K562 (cell line): ENCODE data around the gene SLC44A5. TPM values are rescaled to one million over a fixed set of nuclear protein-coding genes. Genes with fewer than 3 reads are reported as not detected.
"Not testable (repeated sequence)": the region's sequence is repeated elsewhere in the genome, so short reads cannot be mapped to it uniquely, and the experiment has no call there.

Source experiments
- ATAC-seq: fragments of 200-7000 bp; cut with Tn5 transposase; 3 replicates; pipeline ENCODE4 v1.9.1; 2020; ENCODE audit warnings: moderate library complexity
- BruUV-seq: library from RNA; stranded (reverse); fragments of 400-500 nt; replicated peaks from 2 replicates; lab custom pipeline; 2021; lab: Mats Ljungman, UMichigan
- CTCF ChIA-PET: fragments of 300-600 bp; formaldehyde crosslinking; extraction: SDS; loops from one replicate; lab custom pipeline; 2021; ENCODE audit warnings: low intra/inter-chr PET ratio; lab: Yijun Ruan, JAX
- POLR2A ChIA-PET: fragments of 300-600, 350-650 bp; sonication (Branson Sonifier 250); formaldehyde crosslinking; extraction: SDS; loops from one replicate; lab custom pipeline; 2021; ENCODE audit warnings: antibody characterized with exemption, inconsistent platforms; lab: Yijun Ruan, JAX
- DNase-seq, 4 experiments: peaks; one replicate each; pipeline versions ENCODE4 v3.0.0 to v3.0.0-alpha.2; 2011 to 2018; ENCODE audit warnings: low spot score in 3 of 4, mixed read lengths in 3 of 4; ENCODE audit errors: extremely low read depth in 1 of 4
- FAIRE-seq: peaks from 2 replicates; lab custom pipeline; 2011; peaks lifted over from hg19 to GRCh38; lab: Jason Lieb, UNC
- H2AFZ ChIP-seq: 2 replicates; pipeline ENCODE4 v1.6.0; 2011; ENCODE audit warnings: low read depth, low read length, control low read depth, inconsistent platforms
- H3K27ac ChIP-seq: fragments of 200-600 bp; 3 replicates; pipeline ENCODE4 v1.8.0; 2011; ENCODE audit warnings: low read depth, mild to moderate bottlenecking, control low read depth, inconsistent platforms, low read length, moderate library complexity, mixed read lengths; ENCODE audit errors: extremely low read depth
- H3K27me3 ChIP-seq, 2 experiments: fragments of 300-600 bp in 1 of 2; 2 replicates in 1 of 2; 3 replicates in 1 of 2; pipeline versions ENCODE4 v1.6.0 to v1.8.0; 2011; ENCODE audit warnings: inconsistent platforms in 2 of 2, low read length in 2 of 2, mild to moderate bottlenecking in 1 of 2, mixed read lengths in 1 of 2, moderate library complexity in 1 of 2; ENCODE audit not compliant: control insufficient read depth in 2 of 2, insufficient read depth in 2 of 2
- H3K36me3 ChIP-seq: fragments of 300-600 bp; 3 replicates; pipeline ENCODE4 v1.8.0; 2011; ENCODE audit warnings: mild to moderate bottlenecking, low read length, inconsistent platforms; ENCODE audit not compliant: control insufficient read depth, insufficient read depth
- H3K4me1 ChIP-seq, 2 experiments: fragments of 200-600 bp in 1 of 2; replicated peaks in 1 of 2; 2 replicates in 1 of 2; 3 replicates in 1 of 2; pipeline versions ENCODE4 v1.5.1 to v1.8.0; 2011; ENCODE audit warnings: inconsistent platforms in 2 of 2, low read length in 2 of 2, mild to moderate bottlenecking in 1 of 2, mixed read lengths in 1 of 2, moderate library complexity in 1 of 2; ENCODE audit not compliant: control insufficient read depth in 2 of 2, insufficient read depth in 2 of 2
- H3K4me2 ChIP-seq: 2 replicates; pipeline ENCODE4 v1.6.1; 2011; ENCODE audit warnings: low read length, control low read depth, inconsistent platforms, mixed read lengths; ENCODE audit not compliant: insufficient read depth
- H3K4me3 ChIP-seq: fragments of 200-600 bp; sonication (generic), shearing (Covaris generic); 2 replicates; pipeline ENCODE4 v1.5.1; 2016; ENCODE audit warnings: control low read depth, inconsistent platforms
- H3K79me2 ChIP-seq: fragments of 200-600 bp; 3 replicates; pipeline ENCODE4 v1.8.0; 2011; ENCODE audit warnings: low read length, inconsistent platforms; ENCODE audit not compliant: control insufficient read depth, insufficient read depth
- H3K9ac ChIP-seq, 2 experiments: 2 replicates each; pipeline versions ENCODE4 v1.6.0 to v1.6.1; 2011; ENCODE audit warnings: low read depth in 2 of 2, low read length in 2 of 2, control low read depth in 1 of 2, inconsistent platforms in 1 of 2, mild to moderate bottlenecking in 1 of 2, mixed read lengths in 1 of 2; ENCODE audit not compliant: insufficient read depth in 1 of 2
- H3K9me1 ChIP-seq: one replicate; pipeline ENCODE4 v1.6.0; 2011; ENCODE audit warnings: inconsistent platforms, mild to moderate bottlenecking, low read length, moderate library complexity; ENCODE audit not compliant: control insufficient read depth, insufficient read depth
- H3K9me3 ChIP-seq: replicated peaks from 2 replicates; pipeline ENCODE4 v1.5.1; 2011; ENCODE audit warnings: low read depth, low read length, inconsistent platforms; ENCODE audit not compliant: control insufficient read depth, insufficient read depth
- H4K20me1 ChIP-seq: replicated peaks from 2 replicates; pipeline ENCODE4 v1.6.1; 2011; ENCODE audit warnings: low read length, inconsistent platforms, mixed read lengths; ENCODE audit not compliant: control insufficient read depth, insufficient read depth
- FOXJ2 ChIP-seq: fragments of 200-800 bp; sonication (Bioruptor generic); IDR thresholded peaks from 2 replicates; pipeline ENCODE4 v1.6.1; 2016; ENCODE audit warnings: missing genetic modification characterization, missing compliant biosample characterization
- FOXK2 ChIP-seq, 2 experiments: fragments of 450-650 bp; IDR thresholded peaks in 1 of 2; conservative IDR thresholded peaks in 1 of 2; 2 replicates each; pipeline ENCODE4 v1.6.1; 2016; ENCODE audit warnings: low read depth in 2 of 2, mild to moderate bottlenecking in 1 of 2
- PBX2 ChIP-seq, 2 experiments: IDR thresholded peaks in 1 of 2; conservative IDR thresholded peaks in 1 of 2; 2 replicates each; pipeline ENCODE4 v1.6.1; 2016; ENCODE audit warnings: low read depth in 2 of 2, mild to moderate bottlenecking in 1 of 2, missing compliant biosample characterization in 1 of 2, missing genetic modification characterization in 1 of 2, moderate library complexity in 1 of 2
- PKNOX1 ChIP-seq: fragments of 450-650 bp; IDR thresholded peaks from 2 replicates; pipeline ENCODE4 v1.6.1; 2016
- TAF7 ChIP-seq: fragments of 450-650 bp; IDR thresholded peaks from 2 replicates; pipeline ENCODE4 v1.6.1; 2016; ENCODE audit warnings: missing genetic modification characterization, missing compliant biosample characterization
- YY1 ChIP-seq, 3 experiments: IDR thresholded peaks; 2 replicates each; pipeline ENCODE4 v1.6.1; 2011; ENCODE audit warnings: low read length in 2 of 3, mild to moderate bottlenecking in 2 of 3, moderate library complexity in 2 of 3, borderline replicate concordance in 1 of 3, control low read depth in 1 of 3, low read depth in 1 of 3; ENCODE audit not compliant: insufficient read depth in 3 of 3, insufficient replicate concordance in 2 of 3, control insufficient read depth in 1 of 3, insufficient read length in 1 of 3; ENCODE audit errors: extremely low read depth in 1 of 3
- ZBTB1 ChIP-seq: sonication (generic); formaldehyde crosslinking; IDR thresholded peaks from 2 replicates; pipeline ENCODE4 v1.8.1; 2023; ENCODE audit warnings: missing genetic modification reagents, low read depth, mild to moderate bottlenecking, borderline replicate concordance
- WGBS: fragments of 100-300 bp; shearing (Covaris generic); methylation state at CpG from one replicate; pipeline ENCODE4 v1.1.6; 2016; ENCODE audit warnings: low coverage, mixed read lengths; ENCODE audit not compliant: insufficient coverage; ENCODE audit errors: missing lambda C conversion rate; 5-methylcytosine and 5-hydroxymethylcytosine counted together
- in situ Hi-C: fragments of 300-500 bp; cut with MboI; formaldehyde crosslinking; loops from 4 replicates; pipeline ENCODE4 v1.15.0; 2018; ENCODE audit warnings: inconsistent platforms, mixed read lengths
- intact Hi-C: fragments of 100-400 bp; cut with micrococcal nuclease; formaldehyde crosslinking; loops from 2 replicates; pipeline ENCODE4 v1.14.2; 2022
- polyA plus RNA-seq, 8 experiments: library from polyadenylated mRNA; depleted of rRNA in 4 of 8; stranded (reverse) in 5 of 8; unstranded in 3 of 8; fragments of >200 nt; fragmentation: Nextera tagmentation in 2 of 8; fragmentation: Illumina TruSeq in 1 of 8; extraction: Ambion mirVana in 2 of 8; extraction: Trizol in 1 of 8; gene quantifications; 2 replicates each; pipeline versions ENCODE4 v1.2.1 to v1.2.3, GENCODE V29; 2011 to 2014; ENCODE audit warnings: inconsistent platforms in 1 of 8, missing spikeins in 1 of 8
- total RNA-seq, 7 experiments: library from RNA; depleted of rRNA in 6 of 7; stranded (reverse); fragments of >200 nt in 6 of 7; fragmentation: Illumina TruSeq in 2 of 7; extraction: Trizol in 2 of 7; gene quantifications; 2 replicates each; pipeline versions ENCODE4 v1.2.1 to v1.2.3, GENCODE V29; 2011 to 2021; ENCODE audit warnings: low replicate concordance in 1 of 7

Gene SLC44A5
- total and polyA plus RNA-seq, 9 of the 15 experiments (the other 6 are each of a cell fraction or from before 2014, with no cell fraction given), result 1.2 to 10.1 (median 3.2) TPM

GRCh38 chr1:75188892-75189291 is 422.0 kb downstream of the SLC44A5 start:
- no peak overlapping the region for H2AFZ ChIP-seq
- H3K4me2 ChIP-seq, result no peak overlapping the region
- DNase-seq (no peak), FAIRE-seq (no peak), ATAC-seq (no peak)
- no peaks in the 10 kb centered on the region for H3K79me2 ChIP-seq
- H3K9me3 ChIP-seq, result no peaks in the 10 kb centered on the region
- no peaks in the 10 kb centered on the region for H3K36me3 ChIP-seq
- H3K4me1 ChIP-seq, result no peaks in the 10 kb centered on the region
- H4K20me1 ChIP-seq, result no peaks in the 10 kb centered on the region
- ChIA-PET CTCF (no interaction called here), POLR2A (interaction anchor here (0.7 to 1.3 kb wide), 3 partner anchors 22 to 54 kb away, joined by 3 read pairs; no protein-coding TSS in a partner anchor)
- no TSS peak for BruUV-seq
- no peaks in the 10 kb centered on the region for H3K27me3 ChIP-seq
- H3K9ac ChIP-seq, result no peak overlapping the region
- TF ChIP-seq ZBTB1 (CRISPR knock-in tag), result no peak
- in situ Hi-C loops, result no loop called here
- no peak overlapping the region for H3K4me3 ChIP-seq
- no peak overlapping the region for H3K27ac ChIP-seq
- no peaks in the 10 kb centered on the region for H3K9me1 ChIP-seq
- intact Hi-C loops, result no loop called here
- 0% methylated on average over 1 of the region's 1 CpG for WGBS

GRCh38 chr1:75181214-75181955 is 429.5 kb downstream of the SLC44A5 start:
- H2AFZ ChIP-seq, result peak overlapping the region; percentile 75
- H3K36me3 ChIP-seq; H3K79me2 ChIP-seq; H3K27ac ChIP-seq; H3K27me3 ChIP-seq; CTCF ChIA-PET; H3K9ac ChIP-seq; H4K20me1 ChIP-seq; in situ Hi-C loops; BruUV-seq; intact Hi-C loops; DNase-seq; H3K4me1 ChIP-seq; H3K9me1 ChIP-seq; H3K9me3 ChIP-seq; FAIRE-seq; TF ChIP-seq PBX2 (CRISPR knock-in tag; IDR thresholded peaks at IDR 0.05; ENCODE audit: low read depth): not testable (repeated sequence)
- ATAC-seq, result peak; percentile 57; the same call in 2 of the 3 replicates
- POLR2A ChIA-PET, result interaction anchor here (0.6 to 1.5 kb wide), 6 partner anchors 9 to 61 kb away, joined by 3 to 5 read pairs (median 4); no protein-coding TSS in a partner anchor
- H3K4me2 ChIP-seq, result peak overlapping the region; percentile 60; the same call in 1 of the 2 replicates
- peak overlapping the region; percentile 30; the same call in 1 of the 2 replicates for H3K4me3 ChIP-seq
- 1% methylated on average over 11 of the region's 13 CpGs for WGBS
- TF ChIP-seq FOXK2 (conservative IDR thresholded peaks at IDR 0.05 in 1 of 2, IDR thresholded peaks at IDR 0.05 in 1 of 2; ENCODE audit: low read depth in 2 of 2) (peak in 1 of 2 experiments; percentile 56; a peak in 2 of 4 replicates), PKNOX1 (peak; percentile 39; the same call in 1 of the 2 replicates), FOXJ2 (tag) (peak; percentile 45), TAF7 (tag) (peak; percentile 47; the same call in 1 of the 2 replicates), PBX2 (tag; conservative IDR thresholded peaks at IDR 0.05; ENCODE audit: low read depth) (peak; percentile 77), YY1 (IDR thresholded peaks at IDR 0.05; ENCODE audit: borderline replicate concordance in 1 of 3, control insufficient read depth in 1 of 3, extremely low read depth in 1 of 3, insufficient read depth in 3 of 3, insufficient read length in 1 of 3, insufficient replicate concordance in 2 of 3, low read depth in 1 of 3, low read length in 2 of 3) (peak in 1 of 3 experiments; percentile 78)
